IMR-90 (cell line): ENCODE measurements around the gene TTC28.
A peak's percentile ranks its signal among the peaks of the same experiment; 100 is the strongest.

Experiments
- BHLHE40 ChIP-seq: fragments of 150-350 bp; IDR thresholded peaks from 2 replicates; pipeline ENCODE4 v1.6.1; 2016; ENCODE audit warnings: mild to moderate bottlenecking, low read depth, low read length
- CEBPB ChIP-seq: IDR thresholded peaks from 2 replicates; pipeline ENCODE4 v1.6.1; 2012; ENCODE audit warnings: low read depth, low read length, improper control_type of control experiment
- CTCF ChIP-seq: conservative IDR thresholded peaks from 2 replicates; pipeline ENCODE4 v1.5.1; 2012; ENCODE audit warnings: mild to moderate bottlenecking, low read depth, low read length, improper control_type of control experiment
- ELK1 ChIP-seq: fragments of 150-350 bp; IDR thresholded peaks from 2 replicates; pipeline ENCODE4 v1.6.1; 2016; ENCODE audit warnings: low read depth, mild to moderate bottlenecking, low read length, moderate library complexity, borderline replicate concordance
- FOS ChIP-seq: fragments of 150-350 bp; IDR thresholded peaks from 2 replicates; pipeline ENCODE4 v1.6.1; 2016; ENCODE audit warnings: low read depth, low read length
- MAFK ChIP-seq: IDR thresholded peaks from 2 replicates; pipeline ENCODE4 v1.6.1; 2012; ENCODE audit warnings: low read depth, low read length, improper control_type of control experiment
- MAZ ChIP-seq: IDR thresholded peaks from 2 replicates; pipeline ENCODE4 v1.6.1; 2012; ENCODE audit warnings: low read depth, mild to moderate bottlenecking, low read length, improper control_type of control experiment, moderate library complexity, borderline replicate concordance
- POLR2A ChIP-seq: IDR thresholded peaks from 2 replicates; pipeline ENCODE4 v1.6.1; 2012; ENCODE audit warnings: mild to moderate bottlenecking, low read depth, low read length
- RAD21 ChIP-seq: IDR thresholded peaks from 2 replicates; pipeline ENCODE4 v1.6.1; 2012; ENCODE audit warnings: low read length, improper control_type of control experiment
- RCOR1 ChIP-seq: IDR thresholded peaks from 2 replicates; pipeline ENCODE4 v1.6.1; 2012; ENCODE audit warnings: mild to moderate bottlenecking, low read length, improper control_type of control experiment; ENCODE audit not compliant: insufficient replicate concordance
- USF2 ChIP-seq: fragments of 150-350 bp; IDR thresholded peaks from 2 replicates; pipeline ENCODE4 v1.6.1; 2017; ENCODE audit warnings: mild to moderate bottlenecking, antibody characterized with exemption, low read length, low read depth

GRCh38 chr22:28426346-28427132 is 253.1 kb downstream of the TTC28 start:
- TF ChIP-seq CTCF (no peak), POLR2A (no peak), FOS (no peak), CEBPB (peak; percentile 69), ELK1 (no peak), BHLHE40 (no peak), MAZ (no peak), RCOR1 (no peak), MAFK (no peak), USF2 (no peak), RAD21 (no peak)
